ENCODE results near the gene ERFL.

DNA sequence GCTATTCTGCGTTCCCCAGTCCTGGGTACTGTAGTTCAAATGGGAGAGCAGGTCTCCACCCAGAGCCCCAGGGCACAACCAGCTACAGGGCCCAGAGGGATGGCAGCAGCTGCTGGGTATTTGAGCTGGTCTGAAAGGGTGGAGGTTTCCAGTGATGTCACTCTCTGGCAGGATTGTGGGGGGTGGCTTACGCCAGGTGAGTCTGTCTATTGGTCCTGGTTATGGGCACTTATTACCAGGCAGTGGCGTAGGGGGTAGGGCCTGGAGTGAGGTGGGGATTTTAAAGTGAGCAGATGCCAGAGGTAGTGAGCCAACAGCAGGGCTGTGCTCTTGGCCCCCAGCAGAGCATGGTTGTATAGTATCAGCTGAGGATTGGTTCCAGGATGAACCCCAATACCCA, 62.0 kb downstream of the ERFL start:
- TF ChIP-seq, protein P1, sequence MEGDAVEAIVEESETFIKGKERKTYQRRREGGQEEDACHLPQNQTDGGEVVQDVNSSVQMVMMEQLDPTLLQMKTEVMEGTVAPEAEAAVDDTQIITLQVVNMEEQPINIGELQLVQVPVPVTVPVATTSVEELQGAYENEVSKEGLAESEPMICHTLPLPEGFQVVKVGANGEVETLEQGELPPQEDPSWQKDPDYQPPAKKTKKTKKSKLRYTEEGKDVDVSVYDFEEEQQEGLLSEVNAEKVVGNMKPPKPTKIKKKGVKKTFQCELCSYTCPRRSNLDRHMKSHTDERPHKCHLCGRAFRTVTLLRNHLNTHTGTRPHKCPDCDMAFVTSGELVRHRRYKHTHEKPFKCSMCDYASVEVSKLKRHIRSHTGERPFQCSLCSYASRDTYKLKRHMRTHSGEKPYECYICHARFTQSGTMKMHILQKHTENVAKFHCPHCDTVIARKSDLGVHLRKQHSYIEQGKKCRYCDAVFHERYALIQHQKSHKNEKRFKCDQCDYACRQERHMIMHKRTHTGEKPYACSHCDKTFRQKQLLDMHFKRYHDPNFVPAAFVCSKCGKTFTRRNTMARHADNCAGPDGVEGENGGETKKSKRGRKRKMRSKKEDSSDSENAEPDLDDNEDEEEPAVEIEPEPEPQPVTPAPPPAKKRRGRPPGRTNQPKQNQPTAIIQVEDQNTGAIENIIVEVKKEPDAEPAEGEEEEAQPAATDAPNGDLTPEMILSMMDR (IDR thresholded peaks at IDR 0.05; ENCODE audit: insufficient read depth, low read length), result no peak
- no peak for TF ChIP-seq GABPA (IDR thresholded peaks at IDR 0.05; ENCODE audit: low read depth)
